Astrocyte (in vitro differentiated cells and primary cell): ENCODE measurements around the gene TSPEAR. TPM values are rescaled to one million over a fixed set of nuclear protein-coding genes. Genes with fewer than 3 reads are reported as not detected.

Source experiments
- DNase-seq: peaks from one replicate; pipeline ENCODE4 v3.0.0-alpha.2; 2010; ENCODE audit warnings: low read depth
- FAIRE-seq: peaks from 2 replicates; lab custom pipeline; 2011; peaks lifted over from hg19 to GRCh38; lab: Jason Lieb, UNC
- H2AFZ ChIP-seq: 2 replicates; pipeline ENCODE4 v1.6.0; 2012; ENCODE audit warnings: low read depth, low read length, inconsistent platforms
- H3K27ac ChIP-seq: 2 replicates; pipeline ENCODE4 v1.5.1; 2011; ENCODE audit warnings: low read depth, low read length, inconsistent platforms
- H3K27me3 ChIP-seq: 2 replicates; pipeline ENCODE4 v1.6.0; 2011; ENCODE audit warnings: low read length, inconsistent platforms; ENCODE audit not compliant: insufficient read depth
- H3K36me3 ChIP-seq: 2 replicates; pipeline ENCODE4 v1.5.1; 2011; ENCODE audit warnings: low read length, inconsistent platforms; ENCODE audit not compliant: insufficient read depth
- H3K4me1 ChIP-seq: 2 replicates; pipeline ENCODE4 v1.5.1; 2011; ENCODE audit warnings: low read length, inconsistent platforms; ENCODE audit not compliant: insufficient read depth
- H3K4me2 ChIP-seq: 2 replicates; pipeline ENCODE4 v1.6.0; 2012; ENCODE audit warnings: low read length, inconsistent platforms
- H3K4me3 ChIP-seq: 2 replicates; pipeline ENCODE4 v1.5.1; 2011; ENCODE audit warnings: low read depth, mild to moderate bottlenecking, low read length, inconsistent platforms; ENCODE audit not compliant: insufficient read depth
- H3K79me2 ChIP-seq: 2 replicates; pipeline ENCODE4 v1.6.0; 2012; ENCODE audit warnings: mild to moderate bottlenecking, low read length, inconsistent platforms; ENCODE audit not compliant: insufficient read depth
- H3K9ac ChIP-seq: 2 replicates; pipeline ENCODE4 v1.6.0; 2012; ENCODE audit warnings: mild to moderate bottlenecking, low read length, inconsistent platforms
- H3K9me3 ChIP-seq: 2 replicates; pipeline ENCODE4 v1.5.1; 2012; ENCODE audit warnings: low read depth, mild to moderate bottlenecking, low read length, inconsistent platforms; ENCODE audit not compliant: insufficient read depth
- H4K20me1 ChIP-seq: 2 replicates; pipeline ENCODE4 v1.6.0; 2012; ENCODE audit warnings: low read length, inconsistent platforms; ENCODE audit not compliant: insufficient read depth
- H3K27ac Mint-ChIP-seq: one replicate; pipeline ENCODE4 v1.8.0; 2021; ENCODE audit warnings: mild to moderate bottlenecking, mixed read lengths; ENCODE audit not compliant: unreplicated experiment
- H3K27me3 Mint-ChIP-seq: one replicate; pipeline ENCODE4 v1.8.0; 2021; ENCODE audit warnings: low read depth, mixed read lengths; ENCODE audit not compliant: unreplicated experiment
- H3K36me3 Mint-ChIP-seq: one replicate; pipeline ENCODE4 v1.8.0; 2021; ENCODE audit warnings: low read depth, mixed read lengths; ENCODE audit not compliant: unreplicated experiment
- H3K4me1 Mint-ChIP-seq: one replicate; pipeline ENCODE4 v1.8.0; 2021; ENCODE audit warnings: low read depth, mixed read lengths; ENCODE audit not compliant: unreplicated experiment
- H3K4me3 Mint-ChIP-seq: one replicate; pipeline ENCODE4 v1.8.0; 2021; ENCODE audit warnings: mild to moderate bottlenecking, moderate library complexity, mixed read lengths; ENCODE audit not compliant: unreplicated experiment
- H3K9me3 Mint-ChIP-seq: one replicate; pipeline ENCODE4 v1.8.0; 2021; ENCODE audit warnings: mild to moderate bottlenecking, mixed read lengths; ENCODE audit not compliant: unreplicated experiment
- CTCF ChIP-seq: IDR thresholded peaks from 2 replicates; pipeline ENCODE4 v1.5.1; 2011; ENCODE audit warnings: low read depth, mild to moderate bottlenecking, inconsistent platforms, low read length, moderate library complexity; ENCODE audit not compliant: insufficient read depth
- EZH2 ChIP-seq: IDR thresholded peaks from 2 replicates; pipeline ENCODE4 v1.6.1; 2012; ENCODE audit warnings: mild to moderate bottlenecking, low read length, inconsistent platforms; ENCODE audit not compliant: insufficient read depth
- total RNA-seq: library from RNA; stranded (reverse); gene quantifications from 2 replicates; pipeline ENCODE4 v1.2.1, GENCODE V29; 2021

Gene TSPEAR
- total RNA-seq, 1 donor from 2014 or later, result not detected

GRCh38 chr21:44521301-44521927 lies 190.0 kb downstream of the TSPEAR start:
- H3K9me3 ChIP-seq, result peaks cover 25% of the 10 kb centered on the region
- no peak for TF ChIP-seq CTCF
- no peak for TF ChIP-seq EZH2
- Mint-ChIP-seq H3K9me3 (peaks cover 24% of the 10 kb centered on the region), H3K27ac (peak overlapping the region; percentile 37), H3K27me3 (peaks cover 36% of the 10 kb centered on the region), H3K4me3 (no peak overlapping the region), H3K36me3 (peaks cover 4% of the 10 kb centered on the region), H3K4me1 (peaks cover 4% of the 10 kb centered on the region)
- FAIRE-seq (no peak), DNase-seq (no peak)
- H3K4me3 ChIP-seq, result no peak overlapping the region
- H3K9ac ChIP-seq, result no peak overlapping the region
- H3K27ac ChIP-seq, result no peak overlapping the region
- no peaks in the 10 kb centered on the region for H4K20me1 ChIP-seq
- H3K4me2 ChIP-seq, result no peak overlapping the region
- no peaks in the 10 kb centered on the region for H3K36me3 ChIP-seq
- no peak overlapping the region for H2AFZ ChIP-seq
- no peaks in the 10 kb centered on the region for H3K79me2 ChIP-seq
- no peaks in the 10 kb centered on the region for H3K27me3 ChIP-seq
- no peaks in the 10 kb centered on the region for H3K4me1 ChIP-seq

GRCh38 chr21:44520326-44521300 lies 190.8 kb downstream of the TSPEAR start:
- Histone ChIP-seq H3K9ac (no peak overlapping the region), H3K4me3 (no peak overlapping the region), H3K27me3 (no peaks in the 10 kb centered on the region), H3K4me1 (no peaks in the 10 kb centered on the region), H3K4me2 (no peak overlapping the region), H3K27ac (no peak overlapping the region), H3K9me3 (peaks cover 24% of the 10 kb centered on the region), H3K79me2 (no peaks in the 10 kb centered on the region), H4K20me1 (no peaks in the 10 kb centered on the region), H2AFZ (no peak overlapping the region), H3K36me3 (no peaks in the 10 kb centered on the region)
- H3K27me3 Mint-ChIP-seq, result peaks cover 36% of the 10 kb centered on the region
- no peak overlapping the region for H3K4me3 Mint-ChIP-seq
- no peak for DNase-seq
- TF ChIP-seq EZH2 (no peak), CTCF (no peak)
- H3K36me3 Mint-ChIP-seq, result peaks cover 4% of the 10 kb centered on the region
- no peak for FAIRE-seq
- H3K9me3 Mint-ChIP-seq, result peaks cover 22% of the 10 kb centered on the region
- H3K27ac Mint-ChIP-seq, result peak overlapping the region; percentile 37
- peaks cover 4% of the 10 kb centered on the region for H3K4me1 Mint-ChIP-seq
